ENCODE measurements around the gene APLN.

The APLN gene

GRCh38 chrX:129646566-129647417 is 8.0 kb downstream of the APLN start:
- Histone ChIP-seq H3K9me3 (ENCODE audit: low read length) (no peaks in the 10 kb centered on the region), H3K27me3 (ENCODE audit: insufficient read depth, low read length) (no peaks in the 10 kb centered on the region)

DNA sequence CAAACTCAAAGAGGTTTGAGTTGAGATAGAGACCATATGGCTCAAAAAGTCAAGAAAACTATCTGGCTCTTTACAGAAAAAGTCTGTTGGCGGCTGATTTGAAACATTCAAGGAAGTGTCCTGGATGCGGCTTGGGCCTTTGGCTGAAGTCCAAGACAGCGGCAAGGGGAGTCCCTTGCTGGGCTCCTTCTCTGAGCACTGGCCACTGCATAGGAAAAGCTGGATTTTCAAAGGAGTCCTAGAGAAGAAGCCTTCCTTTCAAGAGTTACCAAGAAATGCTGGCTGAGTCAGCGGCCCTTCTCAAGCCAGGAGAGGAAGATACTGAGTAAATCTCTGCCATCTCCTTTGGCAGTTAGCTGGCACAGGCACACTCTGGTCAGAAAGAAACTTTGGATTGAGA is 12.1 kb downstream of the APLN start:
- H3K36me3 ChIP-seq (ENCODE audit: insufficient read depth, low read length) = no peaks in the 10 kb centered on the region
- no peaks in the 10 kb centered on the region for H3K9me3 ChIP-seq (ENCODE audit: low read length)
- H2AFZ ChIP-seq (ENCODE audit: low read depth, low read length) = no peak overlapping the region
- no peaks in the 10 kb centered on the region for H3K27me3 ChIP-seq (ENCODE audit: insufficient read depth, low read length)
- no peaks in the 10 kb centered on the region for H3K4me1 ChIP-seq (ENCODE audit: insufficient read depth, low read length)
- H3K4me3 ChIP-seq (ENCODE audit: low read length) = no peak overlapping the region

More at GRCh38 chrX:129646566-129647417, 8.0 kb downstream of the APLN start:
- Histone ChIP-seq H3K4me3 (ENCODE audit: low read length) (no peak overlapping the region), H3K36me3 (ENCODE audit: insufficient read depth, low read length) (no peaks in the 10 kb centered on the region), H2AFZ (ENCODE audit: low read depth, low read length) (no peak overlapping the region), H3K4me1 (ENCODE audit: insufficient read depth, low read length) (no peaks in the 10 kb centered on the region)

DNA sequence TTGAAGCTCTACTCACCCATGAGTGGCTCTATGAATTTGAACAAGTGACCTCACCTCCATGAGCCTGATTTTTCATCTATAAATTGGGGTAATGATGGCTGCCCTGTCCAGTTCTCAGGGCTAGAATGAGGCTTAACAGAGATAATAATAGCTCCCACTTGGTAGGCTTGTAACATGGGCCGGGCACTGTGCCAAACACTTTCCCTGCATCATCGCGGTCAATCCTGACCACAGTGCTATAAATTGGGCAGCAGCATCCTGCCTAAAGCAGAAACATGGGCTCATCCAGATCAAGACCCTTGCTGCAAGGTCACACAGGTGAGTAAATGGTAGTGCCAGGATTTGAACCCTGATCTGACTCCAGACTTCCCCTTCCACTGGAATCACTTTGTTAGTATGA is 12.8 kb downstream of the APLN start:
- Histone ChIP-seq H3K4me1 (ENCODE audit: insufficient read depth, low read length) (no peaks in the 10 kb centered on the region), H3K36me3 (ENCODE audit: insufficient read depth, low read length) (no peaks in the 10 kb centered on the region), H3K4me3 (ENCODE audit: low read length) (no peak overlapping the region), H3K9me3 (ENCODE audit: low read length) (no peaks in the 10 kb centered on the region), H2AFZ (ENCODE audit: low read depth, low read length) (no peak overlapping the region), H3K27me3 (ENCODE audit: insufficient read depth, low read length) (no peaks in the 10 kb centered on the region)

DNA sequence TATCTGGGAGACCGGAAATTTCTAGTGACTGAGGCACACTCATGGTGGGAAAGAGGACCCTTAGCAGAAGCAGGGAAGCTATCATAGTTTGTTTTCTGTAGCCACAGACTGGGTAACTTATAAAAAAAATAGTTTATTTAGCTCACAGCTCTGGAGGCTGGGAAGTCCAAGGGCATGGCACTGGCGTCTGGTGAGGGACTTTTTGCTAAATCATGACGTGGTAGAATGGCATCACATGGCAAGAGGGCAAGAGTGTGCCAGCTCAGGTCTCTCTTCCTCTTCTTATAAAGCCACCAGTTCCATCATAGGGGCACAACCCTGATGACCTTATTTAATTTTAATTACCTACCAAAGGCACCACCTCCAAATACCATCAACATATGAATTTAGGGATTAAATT is 13.3 kb downstream of the APLN start:
- Histone ChIP-seq H3K9me3 (ENCODE audit: low read length) (no peaks in the 10 kb centered on the region), H3K4me3 (ENCODE audit: low read length) (no peak overlapping the region), H3K36me3 (ENCODE audit: insufficient read depth, low read length) (no peaks in the 10 kb centered on the region), H2AFZ (ENCODE audit: low read depth, low read length) (no peak overlapping the region), H3K4me1 (ENCODE audit: insufficient read depth, low read length) (no peaks in the 10 kb centered on the region), H3K27me3 (ENCODE audit: insufficient read depth, low read length) (no peaks in the 10 kb centered on the region)

DNA sequence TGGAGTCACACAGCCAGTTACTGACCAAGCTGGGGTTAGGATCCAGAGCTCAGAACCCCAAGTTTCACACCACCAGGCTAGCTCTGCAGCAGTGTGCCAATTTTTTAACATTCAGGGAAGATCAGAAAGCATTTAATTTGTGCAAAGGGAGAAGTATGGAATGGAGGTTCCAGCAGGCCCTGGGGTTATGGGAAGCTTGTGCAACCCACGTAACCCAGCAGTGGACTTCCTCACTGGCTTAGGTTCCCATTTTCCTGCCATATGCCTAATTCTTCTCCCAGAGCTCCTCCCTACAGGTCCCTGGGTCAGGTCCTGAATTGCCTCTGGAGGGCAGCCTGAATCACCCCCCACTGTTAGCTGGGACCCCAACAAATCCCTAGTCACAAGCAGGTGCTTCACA is 14.0 kb downstream of the APLN start:
- H2AFZ ChIP-seq (ENCODE audit: low read depth, low read length) = no peak overlapping the region
- H3K9me3 ChIP-seq (ENCODE audit: low read length) = no peaks in the 10 kb centered on the region
- H3K36me3 ChIP-seq (ENCODE audit: insufficient read depth, low read length) = no peaks in the 10 kb centered on the region
- H3K4me3 ChIP-seq (ENCODE audit: low read length) = no peak overlapping the region
- no peaks in the 10 kb centered on the region for H3K4me1 ChIP-seq (ENCODE audit: insufficient read depth, low read length)
- H3K27me3 ChIP-seq (ENCODE audit: insufficient read depth, low read length) = no peaks in the 10 kb centered on the region

- Histone ChIP-seq H3K27me3 (ENCODE audit: insufficient read depth, low read length) (no peaks in the 10 kb centered on the region), H3K9me3 (ENCODE audit: low read length) (no peaks in the 10 kb centered on the region), H2AFZ (ENCODE audit: low read depth, low read length) (no peak overlapping the region), H3K4me3 (ENCODE audit: low read length) (no peak overlapping the region), H3K36me3 (ENCODE audit: insufficient read depth, low read length) (no peaks in the 10 kb centered on the region), H3K4me1 (ENCODE audit: insufficient read depth, low read length) (peaks cover 14% of the 10 kb centered on the region)
Observed at GRCh38 chrX:129638917-129639316, 15.8 kb downstream of the APLN start.

DNA sequence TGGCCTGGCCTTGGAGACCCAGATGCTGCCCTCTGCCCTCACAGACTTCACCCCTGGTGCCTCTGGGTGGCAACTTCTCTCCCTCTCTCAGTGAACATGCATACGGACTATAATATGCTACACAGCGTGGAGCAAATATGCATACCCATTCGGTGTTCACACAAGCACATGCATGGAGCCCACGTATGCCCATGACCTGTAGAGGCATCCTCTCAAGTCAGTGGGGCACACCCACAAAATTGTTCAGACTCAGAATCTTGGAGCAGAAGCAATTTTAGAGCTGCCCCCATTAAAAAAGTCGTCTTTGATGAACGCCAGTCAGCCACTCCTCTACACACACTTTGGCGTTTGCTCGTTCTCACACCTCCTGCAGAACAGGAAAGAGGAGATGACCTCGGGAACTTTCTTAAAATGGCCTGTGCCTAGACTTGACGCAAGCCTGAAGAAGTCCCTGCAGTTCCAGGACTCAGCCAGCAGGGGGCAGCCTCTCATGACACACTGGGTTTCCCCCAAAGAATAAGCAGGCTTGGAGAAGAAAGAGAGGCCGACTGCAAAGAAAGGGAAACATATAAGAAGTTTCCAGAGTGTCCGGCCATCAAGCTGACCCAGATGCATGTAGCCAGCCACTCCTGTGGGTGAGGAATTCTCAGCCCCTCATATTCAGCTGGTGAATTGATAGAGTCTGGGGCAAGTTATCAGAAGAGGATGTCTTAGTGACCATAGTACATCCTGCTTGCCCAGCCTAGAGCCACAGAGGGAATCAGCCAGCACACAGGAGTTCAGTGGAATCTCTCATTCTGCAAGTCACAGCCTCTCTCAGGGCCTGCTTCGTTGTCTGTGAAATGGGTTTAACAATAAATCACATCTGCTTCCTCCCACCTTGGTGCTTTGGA is 17.3 kb downstream of the APLN start:
- H2AFZ ChIP-seq (ENCODE audit: low read depth, low read length) = no peak overlapping the region
- no peak overlapping the region for H3K4me3 ChIP-seq (ENCODE audit: low read length)
- peaks cover 16% of the 10 kb centered on the region for H3K4me1 ChIP-seq (ENCODE audit: insufficient read depth, low read length)
- no peaks in the 10 kb centered on the region for H3K9me3 ChIP-seq (ENCODE audit: low read length)
- H3K36me3 ChIP-seq (ENCODE audit: insufficient read depth, low read length) = no peaks in the 10 kb centered on the region
- no peaks in the 10 kb centered on the region for H3K27me3 ChIP-seq (ENCODE audit: insufficient read depth, low read length)

GRCh38 chrX:129636175-129636681 is 18.5 kb downstream of the APLN start:
- Histone ChIP-seq H2AFZ (ENCODE audit: low read depth, low read length) (no peak overlapping the region), H3K4me3 (ENCODE audit: low read length) (no peak overlapping the region), H3K36me3 (ENCODE audit: insufficient read depth, low read length) (no peaks in the 10 kb centered on the region), H3K9me3 (ENCODE audit: low read length) (no peaks in the 10 kb centered on the region), H3K27me3 (ENCODE audit: insufficient read depth, low read length) (no peaks in the 10 kb centered on the region), H3K4me1 (ENCODE audit: insufficient read depth, low read length) (peaks cover 16% of the 10 kb centered on the region)

DNA sequence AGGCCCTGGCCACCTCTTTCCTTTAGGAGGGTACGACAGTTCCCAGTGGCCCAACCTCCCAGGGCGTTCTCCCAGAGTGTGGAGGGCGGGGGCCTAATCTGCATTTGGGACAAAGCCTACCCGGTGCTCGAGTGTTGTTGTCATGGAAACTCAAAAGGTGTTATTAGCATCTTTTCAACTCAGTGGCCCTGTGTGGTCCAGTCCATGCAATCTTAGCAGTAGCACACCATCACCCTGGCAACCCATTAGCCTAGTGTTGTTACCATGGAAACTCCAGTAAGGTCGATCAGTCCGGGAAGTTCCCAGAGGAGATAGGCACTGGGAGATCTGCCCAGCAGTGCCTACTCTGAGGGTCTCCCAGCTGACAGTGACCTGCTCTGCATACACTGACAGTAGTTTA is 20.2 kb downstream of the APLN start:
- Histone ChIP-seq H2AFZ (ENCODE audit: low read depth, low read length) (no peak overlapping the region), H3K4me1 (ENCODE audit: insufficient read depth, low read length) (peaks cover 18% of the 10 kb centered on the region), H3K9me3 (ENCODE audit: low read length) (no peaks in the 10 kb centered on the region), H3K27me3 (ENCODE audit: insufficient read depth, low read length) (no peaks in the 10 kb centered on the region), H3K36me3 (ENCODE audit: insufficient read depth, low read length) (no peaks in the 10 kb centered on the region), H3K4me3 (ENCODE audit: low read length) (no peak overlapping the region)

DNA sequence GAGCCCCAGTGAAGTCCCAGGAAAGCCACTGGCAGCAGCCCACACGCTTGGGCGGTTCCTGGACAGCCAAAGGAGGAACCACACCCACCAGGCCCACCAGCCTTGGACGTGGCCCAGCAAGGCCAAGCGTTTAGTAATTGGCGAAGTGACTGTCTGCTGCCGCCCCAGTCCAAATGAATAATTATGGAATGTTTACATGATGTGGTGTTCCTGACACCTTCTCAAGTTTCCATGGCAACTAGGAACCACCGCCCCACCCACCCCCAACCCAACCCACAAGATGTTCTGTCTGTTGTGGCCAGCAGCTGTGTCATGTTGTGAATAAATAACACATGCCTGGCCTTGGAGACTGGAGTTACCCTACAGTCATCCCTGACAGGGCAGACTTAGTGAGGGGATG is 22.3 kb downstream of the APLN start:
- Histone ChIP-seq H3K4me3 (ENCODE audit: low read length) (no peak overlapping the region), H2AFZ (ENCODE audit: low read depth, low read length) (no peak overlapping the region), H3K4me1 (ENCODE audit: insufficient read depth, low read length) (peaks cover 18% of the 10 kb centered on the region), H3K9me3 (ENCODE audit: low read length) (no peaks in the 10 kb centered on the region), H3K27me3 (ENCODE audit: insufficient read depth, low read length) (no peaks in the 10 kb centered on the region), H3K36me3 (ENCODE audit: insufficient read depth, low read length) (no peaks in the 10 kb centered on the region)

DNA sequence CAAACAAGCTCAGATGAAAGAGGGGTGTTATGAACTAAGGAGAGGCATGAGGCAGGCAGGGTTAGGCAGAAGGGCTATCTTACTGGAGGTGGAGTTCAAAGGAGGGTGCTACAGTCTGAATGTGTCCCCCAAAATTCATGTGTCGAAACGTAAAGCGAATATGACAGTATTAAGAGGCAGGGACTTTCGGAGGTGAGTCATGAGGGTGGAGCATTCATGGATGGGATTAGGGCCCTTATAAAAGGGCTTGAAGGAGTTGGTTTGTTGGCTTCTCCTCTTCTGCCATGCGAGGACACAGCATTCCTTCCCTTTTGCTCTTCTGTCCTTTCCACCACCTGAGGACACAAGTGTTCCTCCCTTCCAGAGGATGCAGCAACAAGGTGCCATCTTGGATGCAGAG is 22.9 kb downstream of the APLN start:
- no peaks in the 10 kb centered on the region for H3K27me3 ChIP-seq (ENCODE audit: insufficient read depth, low read length)

DNA sequence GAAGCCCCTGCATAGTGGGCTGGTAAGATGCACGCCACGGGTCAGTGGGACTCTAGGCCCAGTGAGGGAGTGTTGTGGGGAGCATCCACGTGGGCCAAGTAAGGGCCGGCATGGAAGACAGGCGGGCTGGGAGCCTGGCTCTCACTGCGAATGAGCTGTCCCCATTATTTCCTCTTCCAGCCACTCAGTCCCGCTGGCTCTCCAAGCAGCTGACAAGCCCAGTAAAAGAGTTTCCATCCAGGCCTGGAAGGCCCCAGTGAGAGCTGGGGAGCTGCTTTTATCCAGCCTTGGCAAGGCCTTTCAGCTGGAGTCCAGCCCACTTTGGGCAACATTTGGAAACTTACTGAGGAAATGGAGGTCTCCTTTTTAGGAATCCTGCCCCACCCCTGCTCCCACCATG is 24.9 kb downstream of the APLN start:
- no peaks in the 10 kb centered on the region for H3K36me3 ChIP-seq (ENCODE audit: insufficient read depth, low read length)
- H3K4me1 ChIP-seq (ENCODE audit: insufficient read depth, low read length) = peaks cover 11% of the 10 kb centered on the region
- no peaks in the 10 kb centered on the region for H3K27me3 ChIP-seq (ENCODE audit: insufficient read depth, low read length)
- no peaks in the 10 kb centered on the region for H3K9me3 ChIP-seq (ENCODE audit: low read length)
- H2AFZ ChIP-seq (ENCODE audit: low read depth, low read length) = no peak overlapping the region
- no peak overlapping the region for H3K4me3 ChIP-seq (ENCODE audit: low read length)

More for the DNA sequence above, 22.9 kb downstream of the APLN start:
- H3K9me3 ChIP-seq (ENCODE audit: low read length) = no peaks in the 10 kb centered on the region
- H3K36me3 ChIP-seq (ENCODE audit: insufficient read depth, low read length) = no peaks in the 10 kb centered on the region
- no peak overlapping the region for H3K4me3 ChIP-seq (ENCODE audit: low read length)
- H3K4me1 ChIP-seq (ENCODE audit: insufficient read depth, low read length) = peaks cover 18% of the 10 kb centered on the region
- H2AFZ ChIP-seq (ENCODE audit: low read depth, low read length) = no peak overlapping the region

DNA sequence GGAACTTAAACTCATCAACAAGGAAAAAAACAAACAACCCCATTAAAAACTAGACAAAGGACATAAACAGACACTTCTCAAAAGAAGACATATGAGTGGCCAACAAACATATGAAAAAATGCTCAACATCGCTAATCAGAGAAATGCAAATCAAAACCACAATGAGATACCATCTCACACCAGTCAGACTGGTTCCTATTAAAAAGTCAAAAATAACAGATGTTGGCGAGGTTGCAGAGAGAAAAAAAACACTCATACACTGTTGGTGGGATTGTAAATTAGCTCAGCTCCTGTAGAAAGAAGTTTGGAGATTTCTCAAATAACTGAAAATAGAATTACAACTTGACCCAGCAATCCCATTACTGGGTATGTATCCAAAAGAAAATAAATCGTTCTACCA is 28.7 kb downstream of the APLN start:
- H2AFZ ChIP-seq (ENCODE audit: low read depth, low read length) = no peak overlapping the region
- H3K36me3 ChIP-seq (ENCODE audit: insufficient read depth, low read length) = no peaks in the 10 kb centered on the region
- H3K27me3 ChIP-seq (ENCODE audit: insufficient read depth, low read length) = no peaks in the 10 kb centered on the region
- H3K4me3 ChIP-seq (ENCODE audit: low read length) = no peak overlapping the region
- no peaks in the 10 kb centered on the region for H3K9me3 ChIP-seq (ENCODE audit: low read length)
- H3K4me1 ChIP-seq (ENCODE audit: insufficient read depth, low read length) = peaks cover 9% of the 10 kb centered on the region

All from neuron (in vitro differentiated cells).